Measurements from ENCODE around the gene AGA. TPM values are rescaled to one million over a fixed set of nuclear protein-coding genes. Genes with fewer than 3 reads are reported as not detected.

Gene AGA
- total and polyA plus RNA-seq, 2 of the 8 experiments (the other 6 are each of a cell fraction or from before 2014, with no cell fraction given) = 8.5 to 11.6 TPM

DNA sequence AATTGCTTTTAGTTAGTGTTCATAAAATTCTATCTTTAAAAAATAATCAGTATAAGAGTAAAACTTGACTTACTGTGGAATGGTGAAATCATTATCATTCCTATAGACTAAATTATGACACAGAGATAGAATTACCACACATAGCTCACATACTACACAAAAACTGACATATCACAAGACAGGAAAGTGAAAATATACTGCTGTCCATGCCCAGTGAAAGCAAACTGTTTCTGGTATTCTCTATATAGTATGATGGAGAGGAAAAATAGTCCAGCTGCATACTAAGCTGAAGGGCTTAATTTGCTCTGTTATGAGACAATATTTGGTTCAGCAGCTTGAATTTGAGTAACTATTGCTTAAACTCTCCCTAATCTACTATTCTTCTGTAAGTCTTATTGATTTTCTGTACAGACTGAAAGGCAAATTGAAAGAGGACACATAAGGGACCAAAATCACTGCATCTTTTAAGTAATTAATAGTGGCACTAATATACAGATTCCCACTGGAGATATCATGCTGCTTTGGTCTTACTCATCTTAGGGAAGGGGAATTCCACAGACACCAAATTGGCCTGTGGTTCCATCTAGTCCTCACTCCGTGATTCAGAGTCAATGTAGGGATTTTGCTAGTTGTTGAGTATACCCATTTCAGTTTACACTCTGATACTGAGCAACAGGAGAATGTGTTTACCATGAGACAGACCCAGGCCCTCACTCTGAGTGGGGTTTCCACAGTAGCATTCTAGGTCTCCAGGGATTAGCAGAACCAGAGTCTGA, 47.4 kb upstream of the AGA start (continued):
- TF ChIP-seq, protein P1, sequence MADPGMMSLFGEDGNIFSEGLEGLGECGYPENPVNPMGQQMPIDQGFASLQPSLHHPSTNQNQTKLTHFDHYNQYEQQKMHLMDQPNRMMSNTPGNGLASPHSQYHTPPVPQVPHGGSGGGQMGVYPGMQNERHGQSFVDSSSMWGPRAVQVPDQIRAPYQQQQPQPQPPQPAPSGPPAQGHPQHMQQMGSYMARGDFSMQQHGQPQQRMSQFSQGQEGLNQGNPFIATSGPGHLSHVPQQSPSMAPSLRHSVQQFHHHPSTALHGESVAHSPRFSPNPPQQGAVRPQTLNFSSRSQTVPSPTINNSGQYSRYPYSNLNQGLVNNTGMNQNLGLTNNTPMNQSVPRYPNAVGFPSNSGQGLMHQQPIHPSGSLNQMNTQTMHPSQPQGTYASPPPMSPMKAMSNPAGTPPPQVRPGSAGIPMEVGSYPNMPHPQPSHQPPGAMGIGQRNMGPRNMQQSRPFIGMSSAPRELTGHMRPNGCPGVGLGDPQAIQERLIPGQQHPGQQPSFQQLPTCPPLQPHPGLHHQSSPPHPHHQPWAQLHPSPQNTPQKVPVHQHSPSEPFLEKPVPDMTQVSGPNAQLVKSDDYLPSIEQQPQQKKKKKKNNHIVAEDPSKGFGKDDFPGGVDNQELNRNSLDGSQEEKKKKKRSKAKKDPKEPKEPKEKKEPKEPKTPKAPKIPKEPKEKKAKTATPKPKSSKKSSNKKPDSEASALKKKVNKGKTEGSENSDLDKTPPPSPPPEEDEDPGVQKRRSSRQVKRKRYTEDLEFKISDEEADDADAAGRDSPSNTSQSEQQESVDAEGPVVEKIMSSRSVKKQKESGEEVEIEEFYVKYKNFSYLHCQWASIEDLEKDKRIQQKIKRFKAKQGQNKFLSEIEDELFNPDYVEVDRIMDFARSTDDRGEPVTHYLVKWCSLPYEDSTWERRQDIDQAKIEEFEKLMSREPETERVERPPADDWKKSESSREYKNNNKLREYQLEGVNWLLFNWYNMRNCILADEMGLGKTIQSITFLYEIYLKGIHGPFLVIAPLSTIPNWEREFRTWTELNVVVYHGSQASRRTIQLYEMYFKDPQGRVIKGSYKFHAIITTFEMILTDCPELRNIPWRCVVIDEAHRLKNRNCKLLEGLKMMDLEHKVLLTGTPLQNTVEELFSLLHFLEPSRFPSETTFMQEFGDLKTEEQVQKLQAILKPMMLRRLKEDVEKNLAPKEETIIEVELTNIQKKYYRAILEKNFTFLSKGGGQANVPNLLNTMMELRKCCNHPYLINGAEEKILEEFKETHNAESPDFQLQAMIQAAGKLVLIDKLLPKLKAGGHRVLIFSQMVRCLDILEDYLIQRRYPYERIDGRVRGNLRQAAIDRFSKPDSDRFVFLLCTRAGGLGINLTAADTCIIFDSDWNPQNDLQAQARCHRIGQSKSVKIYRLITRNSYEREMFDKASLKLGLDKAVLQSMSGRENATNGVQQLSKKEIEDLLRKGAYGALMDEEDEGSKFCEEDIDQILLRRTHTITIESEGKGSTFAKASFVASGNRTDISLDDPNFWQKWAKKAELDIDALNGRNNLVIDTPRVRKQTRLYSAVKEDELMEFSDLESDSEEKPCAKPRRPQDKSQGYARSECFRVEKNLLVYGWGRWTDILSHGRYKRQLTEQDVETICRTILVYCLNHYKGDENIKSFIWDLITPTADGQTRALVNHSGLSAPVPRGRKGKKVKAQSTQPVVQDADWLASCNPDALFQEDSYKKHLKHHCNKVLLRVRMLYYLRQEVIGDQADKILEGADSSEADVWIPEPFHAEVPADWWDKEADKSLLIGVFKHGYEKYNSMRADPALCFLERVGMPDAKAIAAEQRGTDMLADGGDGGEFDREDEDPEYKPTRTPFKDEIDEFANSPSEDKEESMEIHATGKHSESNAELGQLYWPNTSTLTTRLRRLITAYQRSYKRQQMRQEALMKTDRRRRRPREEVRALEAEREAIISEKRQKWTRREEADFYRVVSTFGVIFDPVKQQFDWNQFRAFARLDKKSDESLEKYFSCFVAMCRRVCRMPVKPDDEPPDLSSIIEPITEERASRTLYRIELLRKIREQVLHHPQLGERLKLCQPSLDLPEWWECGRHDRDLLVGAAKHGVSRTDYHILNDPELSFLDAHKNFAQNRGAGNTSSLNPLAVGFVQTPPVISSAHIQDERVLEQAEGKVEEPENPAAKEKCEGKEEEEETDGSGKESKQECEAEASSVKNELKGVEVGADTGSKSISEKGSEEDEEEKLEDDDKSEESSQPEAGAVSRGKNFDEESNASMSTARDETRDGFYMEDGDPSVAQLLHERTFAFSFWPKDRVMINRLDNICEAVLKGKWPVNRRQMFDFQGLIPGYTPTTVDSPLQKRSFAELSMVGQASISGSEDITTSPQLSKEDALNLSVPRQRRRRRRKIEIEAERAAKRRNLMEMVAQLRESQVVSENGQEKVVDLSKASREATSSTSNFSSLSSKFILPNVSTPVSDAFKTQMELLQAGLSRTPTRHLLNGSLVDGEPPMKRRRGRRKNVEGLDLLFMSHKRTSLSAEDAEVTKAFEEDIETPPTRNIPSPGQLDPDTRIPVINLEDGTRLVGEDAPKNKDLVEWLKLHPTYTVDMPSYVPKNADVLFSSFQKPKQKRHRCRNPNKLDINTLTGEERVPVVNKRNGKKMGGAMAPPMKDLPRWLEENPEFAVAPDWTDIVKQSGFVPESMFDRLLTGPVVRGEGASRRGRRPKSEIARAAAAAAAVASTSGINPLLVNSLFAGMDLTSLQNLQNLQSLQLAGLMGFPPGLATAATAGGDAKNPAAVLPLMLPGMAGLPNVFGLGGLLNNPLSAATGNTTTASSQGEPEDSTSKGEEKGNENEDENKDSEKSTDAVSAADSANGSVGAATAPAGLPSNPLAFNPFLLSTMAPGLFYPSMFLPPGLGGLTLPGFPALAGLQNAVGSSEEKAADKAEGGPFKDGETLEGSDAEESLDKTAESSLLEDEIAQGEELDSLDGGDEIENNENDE (IDR thresholded peaks at IDR 0.05; ENCODE audit: insufficient replicate concordance, low read length) = no peak
- TF ChIP-seq GTF2F1 (IDR thresholded peaks at IDR 0.05; ENCODE audit: borderline replicate concordance, low read depth, low read length) (no peak), SUZ12 (IDR thresholded peaks at IDR 0.05; ENCODE audit: low read length) (no peak), SIN3A (conservative IDR thresholded peaks at IDR 0.05 in 1 of 2, IDR thresholded peaks at IDR 0.05 in 1 of 2; ENCODE audit: low read depth in 1 of 2, low read length in 2 of 2) (no peak)
- TF ChIP-seq, protein P2, sequence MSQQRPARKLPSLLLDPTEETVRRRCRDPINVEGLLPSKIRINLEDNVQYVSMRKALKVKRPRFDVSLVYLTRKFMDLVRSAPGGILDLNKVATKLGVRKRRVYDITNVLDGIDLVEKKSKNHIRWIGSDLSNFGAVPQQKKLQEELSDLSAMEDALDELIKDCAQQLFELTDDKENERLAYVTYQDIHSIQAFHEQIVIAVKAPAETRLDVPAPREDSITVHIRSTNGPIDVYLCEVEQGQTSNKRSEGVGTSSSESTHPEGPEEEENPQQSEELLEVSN (IDR thresholded peaks at IDR 0.05) = no peak
